ENCODE measurements around the gene ELF2.
"Not testable (repeated sequence)": the region's sequence is repeated elsewhere in the genome, so short reads cannot be mapped to it uniquely, and the experiment has no call there.

ELF2 gene

GRCh38 chr4:139202991-139203390 is 26.0 kb upstream of the ELF2 start:
- in situ Hi-C loops (cut with HindIII; ENCODE audit: low sequenced_read_pairs): no loop called here
- TF ChIP-seq CTCF (IDR thresholded peaks at IDR 0.05; ENCODE audit: low read depth, low read length, missing control alignments): no peak
- no peak for DNase-seq (ENCODE audit: low read depth)
- no peak overlapping the region for H3K4me3 ChIP-seq (ENCODE audit: low read depth, low read length)

- DNase-seq (ENCODE audit: low read depth): no peak
- in situ Hi-C loops (cut with HindIII; ENCODE audit: low sequenced_read_pairs): no loop called here
- H3K4me3 ChIP-seq (ENCODE audit: low read depth, low read length): no peak overlapping the region
- TF ChIP-seq CTCF (IDR thresholded peaks at IDR 0.05; ENCODE audit: low read depth, low read length, missing control alignments): no peak
These were observed 23.5 kb upstream of the ELF2 start for GRCh38 chr4:139200506-139200905.

- no peak overlapping the region for H3K4me3 ChIP-seq (ENCODE audit: low read depth, low read length)
- in situ Hi-C loops (cut with HindIII; ENCODE audit: low sequenced_read_pairs): no loop called here
- TF ChIP-seq CTCF (IDR thresholded peaks at IDR 0.05; ENCODE audit: low read depth, low read length, missing control alignments): no peak
- DNase-seq (ENCODE audit: low read depth): no peak
These were observed 23.1 kb upstream of the ELF2 start for GRCh38 chr4:139200102-139200501.

- H3K4me3 ChIP-seq (ENCODE audit: low read depth, low read length); in situ Hi-C loops (cut with HindIII; ENCODE audit: low sequenced_read_pairs); DNase-seq (ENCODE audit: low read depth): not testable (repeated sequence)
These were observed 20.2 kb upstream of the ELF2 start for GRCh38 chr4:139197214-139197613.

- no peak for TF ChIP-seq CTCF (IDR thresholded peaks at IDR 0.05; ENCODE audit: low read depth, low read length, missing control alignments)
- DNase-seq (ENCODE audit: low read depth): no peak
- in situ Hi-C loops (cut with HindIII; ENCODE audit: low sequenced_read_pairs): no loop called here
- no peak overlapping the region for H3K4me3 ChIP-seq (ENCODE audit: low read depth, low read length)
These were observed 19.4 kb upstream of the ELF2 start for GRCh38 chr4:139196462-139196861.

GRCh38 chr4:139191373-139191772 is 14.4 kb upstream of the ELF2 start:
- TF ChIP-seq CTCF (IDR thresholded peaks at IDR 0.05; ENCODE audit: low read depth, low read length, missing control alignments): no peak
- DNase-seq (ENCODE audit: low read depth): no peak
- in situ Hi-C loops (cut with HindIII; ENCODE audit: low sequenced_read_pairs): no loop called here
- no peak overlapping the region for H3K4me3 ChIP-seq (ENCODE audit: low read depth, low read length)

GRCh38 chr4:139189972-139190371 is 13.0 kb upstream of the ELF2 start:
- no peak for DNase-seq (ENCODE audit: low read depth)
- no peak for TF ChIP-seq CTCF (IDR thresholded peaks at IDR 0.05; ENCODE audit: low read depth, low read length, missing control alignments)
- no peak overlapping the region for H3K4me3 ChIP-seq (ENCODE audit: low read depth, low read length)
- in situ Hi-C loops (cut with HindIII; ENCODE audit: low sequenced_read_pairs): no loop called here
